Measurements from ENCODE around the gene CDCA4. TPM values are rescaled to one million over a fixed set of nuclear protein-coding genes. Genes with fewer than 3 reads are reported as not detected.

The CDCA4 gene
- polyA plus RNA-seq, 1 experiment: 6.8 TPM

DNA sequence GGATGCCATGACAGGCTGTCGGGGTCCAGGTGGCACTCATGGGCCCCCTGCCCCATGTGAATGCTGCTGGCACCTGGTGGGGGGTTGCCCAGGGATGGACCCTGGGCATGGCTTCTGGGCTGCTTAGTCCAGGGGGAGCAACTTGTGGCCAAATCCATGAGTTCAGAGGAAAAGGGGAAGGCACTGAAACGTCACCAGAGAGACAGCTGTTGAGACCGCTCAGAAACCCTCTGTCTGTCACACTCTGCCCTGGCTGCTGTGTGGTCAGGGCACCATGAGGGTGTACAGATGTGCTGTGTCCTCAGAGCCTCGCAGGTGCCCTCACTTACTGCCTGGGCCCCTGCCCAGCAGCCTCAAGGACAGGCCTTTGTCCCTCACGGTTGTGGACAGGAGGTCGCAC lies 25.9 kb downstream of the CDCA4 start:
- H3K9me3 ChIP-seq (ENCODE audit: control insufficient read depth, insufficient read depth, low read length): peaks cover 13% of the 10 kb centered on the region
- ChIA-PET CTCF (no interaction called here), POLR2A (no interaction called here)
- TF ChIP-seq, protein P1, sequence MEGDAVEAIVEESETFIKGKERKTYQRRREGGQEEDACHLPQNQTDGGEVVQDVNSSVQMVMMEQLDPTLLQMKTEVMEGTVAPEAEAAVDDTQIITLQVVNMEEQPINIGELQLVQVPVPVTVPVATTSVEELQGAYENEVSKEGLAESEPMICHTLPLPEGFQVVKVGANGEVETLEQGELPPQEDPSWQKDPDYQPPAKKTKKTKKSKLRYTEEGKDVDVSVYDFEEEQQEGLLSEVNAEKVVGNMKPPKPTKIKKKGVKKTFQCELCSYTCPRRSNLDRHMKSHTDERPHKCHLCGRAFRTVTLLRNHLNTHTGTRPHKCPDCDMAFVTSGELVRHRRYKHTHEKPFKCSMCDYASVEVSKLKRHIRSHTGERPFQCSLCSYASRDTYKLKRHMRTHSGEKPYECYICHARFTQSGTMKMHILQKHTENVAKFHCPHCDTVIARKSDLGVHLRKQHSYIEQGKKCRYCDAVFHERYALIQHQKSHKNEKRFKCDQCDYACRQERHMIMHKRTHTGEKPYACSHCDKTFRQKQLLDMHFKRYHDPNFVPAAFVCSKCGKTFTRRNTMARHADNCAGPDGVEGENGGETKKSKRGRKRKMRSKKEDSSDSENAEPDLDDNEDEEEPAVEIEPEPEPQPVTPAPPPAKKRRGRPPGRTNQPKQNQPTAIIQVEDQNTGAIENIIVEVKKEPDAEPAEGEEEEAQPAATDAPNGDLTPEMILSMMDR (IDR thresholded peaks at IDR 0.05; ENCODE audit: low read depth, low read length): no peak
- DNase-seq (ENCODE audit: low read depth, low spot score): no peak
- no peak overlapping the region for H3K4me3 ChIP-seq (ENCODE audit: low read depth, low read length)
- no peak overlapping the region for H3K27ac ChIP-seq (ENCODE audit: low read depth, low read length)
- no peaks in the 10 kb centered on the region for H3K27me3 ChIP-seq (ENCODE audit: control insufficient read depth, insufficient read depth, low read length)

DNA sequence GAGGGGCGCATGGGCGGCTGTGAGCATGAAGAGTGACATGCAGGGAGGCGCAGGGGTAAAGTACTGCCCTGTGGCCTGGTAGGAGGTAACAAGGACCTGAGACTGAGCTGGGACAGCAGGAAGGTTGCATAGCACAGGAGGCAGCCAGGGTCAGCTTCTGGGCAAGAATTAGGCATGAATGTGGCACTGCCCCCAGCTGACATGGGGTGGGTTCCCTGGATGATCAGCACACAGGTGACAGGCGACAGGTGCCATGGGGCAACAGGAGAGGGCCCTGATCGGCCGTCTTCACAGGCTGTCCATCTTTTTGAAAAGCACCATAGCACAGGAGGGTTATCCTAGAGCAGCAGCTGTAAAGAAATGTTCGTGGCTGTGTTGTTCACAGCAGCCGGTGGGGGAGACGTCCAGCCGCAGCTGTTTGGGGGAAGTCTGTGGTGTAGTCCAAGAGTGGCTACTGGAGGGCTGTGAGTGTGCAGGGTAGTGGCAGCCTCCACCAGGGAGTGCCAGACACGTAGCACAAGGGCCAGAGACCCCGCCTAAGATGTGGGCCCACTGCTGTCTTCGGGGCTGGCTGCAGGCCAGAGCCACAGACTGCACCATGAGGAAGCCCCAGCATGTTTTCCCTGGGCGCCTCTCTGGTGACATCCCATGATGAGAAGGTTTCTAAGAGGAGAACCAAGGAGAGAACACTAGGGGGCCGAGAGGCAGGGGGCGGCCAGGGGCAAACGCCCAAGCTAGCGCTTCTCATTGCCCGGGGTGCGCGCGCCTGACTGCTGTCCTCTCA lies 26.9 kb downstream of the CDCA4 start:
- ChIA-PET POLR2A (no interaction called here), CTCF (interaction anchor here (1.0 kb wide), 1 partner anchor 18 kb away, joined by 3 read pairs; no protein-coding TSS in a partner anchor)
- Histone ChIP-seq H3K9me3 (ENCODE audit: control insufficient read depth, insufficient read depth, low read length) (peaks cover 8% of the 10 kb centered on the region; the same call in 1 of the 2 replicates), H3K4me3 (ENCODE audit: low read depth, low read length) (no peak overlapping the region), H3K27me3 (ENCODE audit: control insufficient read depth, insufficient read depth, low read length) (no peaks in the 10 kb centered on the region), H3K27ac (ENCODE audit: low read depth, low read length) (no peak overlapping the region)
- no peak for DNase-seq (ENCODE audit: low read depth, low spot score)
- TF ChIP-seq, protein P1 (IDR thresholded peaks at IDR 0.05; ENCODE audit: low read depth, low read length): no peak

GRCh38 chr14:104993306-104993705 lies 27.6 kb downstream of the CDCA4 start:
- Histone ChIP-seq H3K27ac (ENCODE audit: low read depth, low read length) (no peak overlapping the region), H3K27me3 (ENCODE audit: control insufficient read depth, insufficient read depth, low read length) (no peaks in the 10 kb centered on the region), H3K4me3 (ENCODE audit: low read depth, low read length) (no peak overlapping the region), H3K9me3 (ENCODE audit: control insufficient read depth, insufficient read depth, low read length) (peaks cover 5% of the 10 kb centered on the region; the same call in 1 of the 2 replicates)
- TF ChIP-seq, protein P1 (IDR thresholded peaks at IDR 0.05; ENCODE audit: low read depth, low read length): no peak
- ChIA-PET CTCF (interaction anchor here (1.0 kb wide), 1 partner anchor 18 kb away, joined by 3 read pairs; no protein-coding TSS in a partner anchor), POLR2A (no interaction called here)
- DNase-seq (ENCODE audit: low read depth, low spot score): no peak

DNA sequence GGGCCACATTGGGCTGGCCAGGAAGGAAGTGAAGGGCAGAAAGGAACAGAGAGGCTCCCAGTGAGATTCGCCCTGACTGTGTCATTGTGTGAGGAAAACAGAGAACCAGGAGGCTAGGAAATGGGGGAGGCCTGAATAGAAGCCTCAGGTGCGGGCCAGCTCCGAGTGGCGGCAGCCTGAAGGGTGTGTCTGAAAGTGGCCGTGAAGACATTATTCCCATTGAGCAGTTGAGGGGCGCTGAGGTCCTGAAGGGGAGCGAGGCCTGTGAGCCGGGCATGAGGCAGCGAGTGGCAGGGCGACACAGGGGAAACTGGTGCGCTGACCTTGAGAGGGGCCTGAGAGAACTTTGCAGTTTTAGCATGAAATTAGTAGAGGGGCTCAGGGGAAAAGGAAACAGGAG lies 28.4 kb downstream of the CDCA4 start:
- Histone ChIP-seq H3K4me3 (ENCODE audit: low read depth, low read length) (no peak overlapping the region), H3K9me3 (ENCODE audit: control insufficient read depth, insufficient read depth, low read length) (peaks cover 5% of the 10 kb centered on the region; the same call in 1 of the 2 replicates), H3K27ac (ENCODE audit: low read depth, low read length) (no peak overlapping the region), H3K27me3 (ENCODE audit: control insufficient read depth, insufficient read depth, low read length) (no peaks in the 10 kb centered on the region)
- TF ChIP-seq, protein P1 (IDR thresholded peaks at IDR 0.05; ENCODE audit: low read depth, low read length): no peak
- ChIA-PET CTCF (no interaction called here), POLR2A (no interaction called here)
- no peak for DNase-seq (ENCODE audit: low read depth, low spot score)

- CTCF ChIA-PET: no interaction called here
- TF ChIP-seq, protein P1 (IDR thresholded peaks at IDR 0.05; ENCODE audit: low read depth, low read length): no peak
- H3K9me3 ChIP-seq (ENCODE audit: control insufficient read depth, insufficient read depth, low read length): peaks cover 5% of the 10 kb centered on the region; the same call in 1 of the 2 replicates
- DNase-seq (ENCODE audit: low read depth, low spot score): no peak
- H3K27me3 ChIP-seq (ENCODE audit: control insufficient read depth, insufficient read depth, low read length): no peaks in the 10 kb centered on the region
- H3K27ac ChIP-seq (ENCODE audit: low read depth, low read length): no peak overlapping the region
- POLR2A ChIA-PET: no interaction called here
- H3K4me3 ChIP-seq (ENCODE audit: low read depth, low read length): no peak overlapping the region
Observed at GRCh38 chr14:104991896-104992230, 29.0 kb downstream of the CDCA4 start.
